Activated T-helper 1 cell treated with anti-CD3 and anti-CD28 coated beads, Interleukin-2, amount 50 U/mL, for 16 hours (primary cell): ENCODE data around the gene RBMS1.
"Not testable (repeated sequence)": the region's sequence is repeated elsewhere in the genome, so short reads cannot be mapped to it uniquely, and the experiment has no call there.

Source experiments
- DNase-seq, 2 donors: peaks; one replicate each; pipeline ENCODE4 v3.0.0-alpha.2; 2020; ENCODE audit warnings: low read depth in 1 of 2, low spot score in 1 of 2

RBMS1 gene

GRCh38 chr2:160437273-160437672, 56.3 kb downstream of the RBMS1 start:
- no peak for DNase-seq

GRCh38 chr2:160434254-160434948, 59.2 kb downstream of the RBMS1 start:
- DNase-seq, result no peak

- no peak for DNase-seq
These were observed 60.0 kb downstream of the RBMS1 start for GRCh38 chr2:160433466-160434140.

- no peak for DNase-seq
These were observed 61.0 kb downstream of the RBMS1 start for GRCh38 chr2:160432633-160433032.

GRCh38 chr2:160431441-160431840, 62.2 kb downstream of the RBMS1 start:
- DNase-seq, result no peak

GRCh38 chr2:160430001-160430344, 63.6 kb downstream of the RBMS1 start:
- no peak for DNase-seq

GRCh38 chr2:160429248-160430000, 64.2 kb downstream of the RBMS1 start:
- DNase-seq, result no peak

- DNase-seq, result no peak
These were observed 65.2 kb downstream of the RBMS1 start for GRCh38 chr2:160428405-160428763.

GRCh38 chr2:160427629-160428404, 65.8 kb downstream of the RBMS1 start:
- no peak for DNase-seq

GRCh38 chr2:160426604-160427003, 67.0 kb downstream of the RBMS1 start:
- no peak for DNase-seq

GRCh38 chr2:160425434-160426151, 68.0 kb downstream of the RBMS1 start:
- no peak for DNase-seq

GRCh38 chr2:160423126-160423525, 70.5 kb downstream of the RBMS1 start:
- no peak for DNase-seq

GRCh38 chr2:160421646-160422501, 71.7 kb downstream of the RBMS1 start:
- DNase-seq, result not testable (repeated sequence)

GRCh38 chr2:160420711-160421110, 72.9 kb downstream of the RBMS1 start:
- DNase-seq, result no peak

- no peak for DNase-seq
These were observed 73.7 kb downstream of the RBMS1 start for GRCh38 chr2:160419776-160420505.

- DNase-seq, result no peak
These were observed 74.8 kb downstream of the RBMS1 start for GRCh38 chr2:160418853-160419252.

GRCh38 chr2:160418398-160418765, 75.2 kb downstream of the RBMS1 start:
- no peak for DNase-seq

GRCh38 chr2:160417745-160418397, 75.7 kb downstream of the RBMS1 start:
- no peak for DNase-seq

GRCh38 chr2:160415991-160416390, 77.6 kb downstream of the RBMS1 start:
- no peak for DNase-seq
